Neutrophil (primary cell): ENCODE results near the gene INSYN2B.

Source experiments
- H3K27ac ChIP-seq: fragments of 200-600 bp; sonication (generic); 2 replicates; pipeline ENCODE4 v1.5.1; 2016; ENCODE audit warnings: mild to moderate bottlenecking, moderate library complexity
- H3K27me3 ChIP-seq: fragments of 200-600 bp; sonication (generic); 2 replicates; pipeline ENCODE4 v1.6.0; 2016; ENCODE audit warnings: mild to moderate bottlenecking
- H3K36me3 ChIP-seq: fragments of 200-600 bp; sonication (generic); 2 replicates; pipeline ENCODE4 v1.5.1; 2017
- H3K4me1 ChIP-seq, 2 experiments: fragments of 200-600 bp in 1 of 2; sonication (generic) in 1 of 2; 1 replicate in 1 of 2; 2 replicates in 1 of 2; pipeline versions ENCODE4 v1.5.1 to v1.6.1; 2013 to 2016; ENCODE audit warnings: low read depth in 1 of 2, low read length in 1 of 2, mild to moderate bottlenecking in 1 of 2, moderate library complexity in 1 of 2; ENCODE audit not compliant: control insufficient read depth in 1 of 2, insufficient read depth in 1 of 2
- H3K4me3 ChIP-seq, 2 experiments: fragments of 200-600 bp in 1 of 2; sonication (generic) in 1 of 2; 1 replicate in 1 of 2; 2 replicates in 1 of 2; pipeline ENCODE4 v1.5.1; 2013 to 2016; ENCODE audit warnings: low read depth in 1 of 2, low read length in 1 of 2, mild to moderate bottlenecking in 1 of 2, moderate library complexity in 1 of 2
- H3K9me3 ChIP-seq: fragments of 200-600 bp; sonication (generic); 2 replicates; pipeline ENCODE4 v1.5.1; 2016
- TF ChIP-seq, protein P1 (sequence below): fragments of 200-600 bp; sonication (generic); IDR thresholded peaks from 2 replicates; pipeline ENCODE4 v1.5.1; 2016; ENCODE audit warnings: antibody characterized with exemption

The INSYN2B gene

DNA sequence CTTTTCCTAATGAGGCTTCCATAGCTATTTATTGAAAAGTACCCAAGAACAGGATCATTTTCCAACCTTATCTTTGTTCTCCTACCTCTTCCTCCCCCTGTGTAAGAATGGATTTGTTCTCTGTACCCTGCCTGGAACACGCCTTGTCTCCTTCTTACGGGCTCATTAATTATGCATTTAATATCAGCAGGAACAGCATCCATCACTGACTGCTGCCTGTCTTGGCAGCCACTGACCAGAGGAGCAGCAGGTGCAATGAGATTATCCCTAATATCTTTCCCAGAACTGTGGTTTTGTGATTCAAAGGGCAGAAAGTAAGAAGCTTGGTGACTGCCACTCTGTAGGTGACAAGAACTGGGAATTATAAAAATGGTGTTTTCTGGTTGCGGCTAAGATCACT, 19.3 kb upstream of the INSYN2B start:
- no peaks in the 10 kb centered on the region for H3K4me1 ChIP-seq
- no peaks in the 10 kb centered on the region for H3K9me3 ChIP-seq
- no peak overlapping the region for H3K27ac ChIP-seq
- H3K27me3 ChIP-seq, result no peaks in the 10 kb centered on the region
- TF ChIP-seq, protein P1, sequence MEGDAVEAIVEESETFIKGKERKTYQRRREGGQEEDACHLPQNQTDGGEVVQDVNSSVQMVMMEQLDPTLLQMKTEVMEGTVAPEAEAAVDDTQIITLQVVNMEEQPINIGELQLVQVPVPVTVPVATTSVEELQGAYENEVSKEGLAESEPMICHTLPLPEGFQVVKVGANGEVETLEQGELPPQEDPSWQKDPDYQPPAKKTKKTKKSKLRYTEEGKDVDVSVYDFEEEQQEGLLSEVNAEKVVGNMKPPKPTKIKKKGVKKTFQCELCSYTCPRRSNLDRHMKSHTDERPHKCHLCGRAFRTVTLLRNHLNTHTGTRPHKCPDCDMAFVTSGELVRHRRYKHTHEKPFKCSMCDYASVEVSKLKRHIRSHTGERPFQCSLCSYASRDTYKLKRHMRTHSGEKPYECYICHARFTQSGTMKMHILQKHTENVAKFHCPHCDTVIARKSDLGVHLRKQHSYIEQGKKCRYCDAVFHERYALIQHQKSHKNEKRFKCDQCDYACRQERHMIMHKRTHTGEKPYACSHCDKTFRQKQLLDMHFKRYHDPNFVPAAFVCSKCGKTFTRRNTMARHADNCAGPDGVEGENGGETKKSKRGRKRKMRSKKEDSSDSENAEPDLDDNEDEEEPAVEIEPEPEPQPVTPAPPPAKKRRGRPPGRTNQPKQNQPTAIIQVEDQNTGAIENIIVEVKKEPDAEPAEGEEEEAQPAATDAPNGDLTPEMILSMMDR, result no peak
- no peak overlapping the region for H3K4me3 ChIP-seq
- peaks cover 83% of the 10 kb centered on the region for H3K36me3 ChIP-seq

DNA sequence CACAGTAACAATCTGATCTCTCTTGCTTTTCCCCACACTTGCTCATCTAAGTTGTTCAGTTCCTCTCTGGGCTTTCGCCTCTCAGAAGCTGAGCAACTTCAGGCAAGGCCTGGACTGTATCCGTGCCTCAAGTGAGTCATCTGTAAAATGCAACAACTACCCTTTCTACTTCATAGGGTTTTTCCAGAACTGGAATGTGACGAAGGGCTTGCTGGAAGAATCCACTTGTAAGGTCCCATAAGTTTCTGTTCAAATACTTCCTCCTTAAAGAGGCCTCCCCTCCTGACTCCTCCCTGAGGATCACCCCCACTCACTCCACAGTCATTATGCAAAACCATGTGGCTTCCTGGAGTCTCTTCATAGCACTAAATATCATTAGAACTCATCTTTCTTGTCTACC, 17.5 kb upstream of the INSYN2B start:
- Histone ChIP-seq H3K27ac (no peak overlapping the region), H3K4me3 (no peak overlapping the region), H3K27me3 (no peaks in the 10 kb centered on the region), H3K36me3 (peaks cover 89% of the 10 kb centered on the region), H3K9me3 (no peaks in the 10 kb centered on the region), H3K4me1 (no peaks in the 10 kb centered on the region)
- TF ChIP-seq, protein P1, result no peak

DNA sequence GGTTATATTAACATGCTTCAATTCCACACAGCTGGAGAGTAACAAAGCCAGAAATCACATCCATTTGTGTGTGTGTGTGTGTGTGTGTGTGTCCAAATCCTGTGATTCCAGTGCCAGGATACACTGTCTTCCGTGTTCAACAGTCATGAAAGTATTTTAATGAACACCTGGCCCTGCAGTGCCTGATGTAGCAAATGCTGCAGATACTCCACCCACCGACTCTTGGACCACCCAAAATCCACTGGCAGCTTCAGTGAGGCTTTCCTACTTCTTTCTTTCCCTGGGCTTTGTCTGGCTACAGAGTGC, 13.1 kb upstream of the INSYN2B start:
- no peak overlapping the region for H3K27ac ChIP-seq
- H3K4me3 ChIP-seq, result no peak overlapping the region
- no peaks in the 10 kb centered on the region for H3K9me3 ChIP-seq
- no peaks in the 10 kb centered on the region for H3K27me3 ChIP-seq
- peaks cover 91% of the 10 kb centered on the region for H3K36me3 ChIP-seq
- TF ChIP-seq, protein P1, result no peak
- no peaks in the 10 kb centered on the region for H3K4me1 ChIP-seq

DNA sequence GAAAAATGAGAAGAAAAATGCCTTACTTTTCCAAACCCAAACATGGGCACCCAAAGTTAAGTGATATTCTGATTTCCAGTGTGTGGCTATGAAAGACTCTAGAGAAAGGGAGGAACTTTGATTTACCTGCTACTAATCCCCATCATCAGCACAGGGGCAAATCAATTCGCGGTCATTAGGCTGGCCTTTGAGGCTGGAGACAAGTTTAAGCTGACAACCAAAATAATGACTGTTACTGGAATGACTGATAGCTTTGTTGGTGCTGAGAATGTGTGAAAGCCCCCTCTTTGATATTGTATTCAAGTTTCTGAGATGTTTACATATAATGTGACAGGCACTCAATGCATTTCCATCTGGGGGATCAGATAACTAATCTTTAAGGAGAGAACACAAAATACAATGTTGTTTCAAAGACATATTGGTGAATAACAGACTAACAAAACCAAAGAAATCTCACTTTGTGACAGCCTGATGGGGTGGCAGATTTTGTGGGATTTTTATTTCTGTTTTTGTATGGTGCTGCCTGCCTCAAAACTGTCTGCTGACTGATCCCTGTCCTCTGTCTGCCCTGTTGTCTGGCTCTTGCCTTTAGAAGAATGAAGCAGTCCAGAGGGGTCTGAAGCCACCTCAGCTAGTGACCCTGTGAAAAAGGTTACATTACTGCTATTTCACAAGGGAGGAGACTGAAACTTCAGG, 12.6 kb upstream of the INSYN2B start:
- H3K27ac ChIP-seq, result no peak overlapping the region
- peaks cover 86% of the 10 kb centered on the region for H3K36me3 ChIP-seq
- H3K4me3 ChIP-seq, result no peak overlapping the region
- no peaks in the 10 kb centered on the region for H3K9me3 ChIP-seq
- no peaks in the 10 kb centered on the region for H3K4me1 ChIP-seq
- TF ChIP-seq, protein P1, result no peak
- H3K27me3 ChIP-seq, result no peaks in the 10 kb centered on the region

DNA sequence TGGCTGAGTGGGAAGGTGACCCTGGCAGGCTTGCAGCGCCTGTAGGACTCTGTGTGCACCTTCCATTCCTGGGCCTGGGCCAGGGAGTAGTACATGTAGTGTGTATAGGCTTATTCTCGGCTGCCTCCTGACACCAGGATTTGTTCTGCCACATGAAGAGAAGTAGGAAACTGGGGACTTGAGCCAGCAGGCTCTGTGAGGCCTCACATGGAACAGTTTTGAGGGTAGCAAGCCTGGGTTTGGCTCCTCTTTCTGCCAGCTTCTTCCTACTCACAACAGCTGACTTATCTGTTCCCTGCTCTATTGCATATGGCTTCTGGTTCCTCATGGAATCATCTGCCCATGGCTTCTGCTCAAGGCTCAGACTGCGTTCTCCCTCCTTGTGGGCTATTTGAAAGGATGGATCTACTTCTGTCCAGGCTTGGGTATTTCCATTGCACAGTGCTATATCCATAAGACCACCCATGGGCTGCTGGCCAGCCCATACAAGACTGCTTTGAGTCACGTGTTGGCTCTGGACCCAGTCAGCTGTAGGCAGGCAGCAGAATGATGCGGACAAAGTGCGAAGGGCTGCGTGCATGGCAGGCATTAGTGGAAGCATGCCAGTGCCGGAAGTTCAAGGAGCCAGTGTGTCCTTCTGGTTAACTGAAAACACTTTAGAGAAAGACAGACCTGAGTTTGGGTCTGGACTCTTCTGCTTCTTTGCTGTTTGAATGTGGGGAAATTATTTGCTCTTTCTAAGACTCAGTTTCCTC, 11.0 kb upstream of the INSYN2B start:
- Histone ChIP-seq H3K4me3 (no peak overlapping the region), H3K27ac (no peak overlapping the region), H3K9me3 (no peaks in the 10 kb centered on the region), H3K27me3 (no peaks in the 10 kb centered on the region), H3K36me3 (peaks cover 89% of the 10 kb centered on the region), H3K4me1 (no peaks in the 10 kb centered on the region)
- TF ChIP-seq, protein P1, result no peak
